ENCODE data around the gene FARS2. TPM values are rescaled to one million over a fixed set of nuclear protein-coding genes. Genes with fewer than 3 reads are reported as not detected.

The FARS2 gene
- polyA plus RNA-seq, 1 donor (not counting 4 experiments of a cell fraction or from before 2014, with no cell fraction given) = 21.3 TPM

DNA sequence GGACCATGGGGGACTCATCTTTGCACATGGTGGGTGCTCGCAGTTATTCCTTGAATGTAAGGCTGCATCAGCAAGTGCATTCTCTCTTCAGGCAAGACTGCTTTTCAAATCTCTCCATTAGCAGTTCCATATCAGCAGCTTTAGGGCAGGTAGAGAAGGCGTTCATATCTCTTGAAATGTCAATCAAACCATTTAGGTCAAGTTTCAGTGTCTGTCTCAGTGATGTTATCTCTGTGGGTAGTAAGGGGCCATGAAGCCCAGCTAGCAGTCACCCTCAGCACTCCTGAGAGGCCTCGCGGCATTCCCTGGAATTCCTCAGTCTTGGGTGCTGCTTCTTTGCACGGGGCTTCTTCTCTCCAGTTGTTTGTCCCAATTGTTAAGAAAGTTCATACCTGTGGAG, 24.2 kb downstream of the FARS2 start:
- Histone ChIP-seq H3K27me3 (ENCODE audit: control insufficient read depth, extremely low read depth, insufficient read depth, low read length) (no peaks in the 10 kb centered on the region), H3K79me2 (ENCODE audit: control insufficient read depth, insufficient read depth, low read length) (peaks cover 4% of the 10 kb centered on the region), H3K9me3 (ENCODE audit: control insufficient read depth, low read depth, low read length) (no peaks in the 10 kb centered on the region), H3K36me3 (ENCODE audit: control insufficient read depth in 2 of 2, extremely low read depth in 1 of 2, insufficient read depth in 2 of 2, low read length in 2 of 2) (no peaks in the 10 kb centered on the region), H2AFZ (ENCODE audit: control insufficient read depth, low read length) (no peak overlapping the region), H3K4me1 (ENCODE audit: control insufficient read depth, extremely low read depth, insufficient read depth, low read length) (peaks cover 4% of the 10 kb centered on the region), H3K9ac (ENCODE audit: control insufficient read depth, extremely low read depth, insufficient read depth, low read length) (no peak overlapping the region), H3K4me2 (ENCODE audit: control insufficient read depth, extremely low read depth, insufficient read depth, low read depth, low read length) (no peak overlapping the region), H3K9me1 (ENCODE audit: control insufficient read depth, extremely low read depth, insufficient read depth, low read length) (no peaks in the 10 kb centered on the region), H4K20me1 (ENCODE audit: control insufficient read depth, extremely low read depth, insufficient read depth, low read length) (peaks cover 11% of the 10 kb centered on the region), H3K4me3 (ENCODE audit: control insufficient read depth in 2 of 3, extremely low read depth in 1 of 3, insufficient read depth in 2 of 3, low read depth in 1 of 3, low read length in 3 of 3) (no peak overlapping the region), H3K27ac (ENCODE audit: control insufficient read depth, insufficient read depth, low read length) (no peak overlapping the region)
- dilution Hi-C loops (cut with MboI; ENCODE audit: extremely low pct_ligation_motif_present, low sequenced_read_pairs) = no loop called here
- FAIRE-seq (no peak), DNase-seq (ENCODE audit: low read depth, low spot score) (no peak)
- TF ChIP-seq, protein P1, sequence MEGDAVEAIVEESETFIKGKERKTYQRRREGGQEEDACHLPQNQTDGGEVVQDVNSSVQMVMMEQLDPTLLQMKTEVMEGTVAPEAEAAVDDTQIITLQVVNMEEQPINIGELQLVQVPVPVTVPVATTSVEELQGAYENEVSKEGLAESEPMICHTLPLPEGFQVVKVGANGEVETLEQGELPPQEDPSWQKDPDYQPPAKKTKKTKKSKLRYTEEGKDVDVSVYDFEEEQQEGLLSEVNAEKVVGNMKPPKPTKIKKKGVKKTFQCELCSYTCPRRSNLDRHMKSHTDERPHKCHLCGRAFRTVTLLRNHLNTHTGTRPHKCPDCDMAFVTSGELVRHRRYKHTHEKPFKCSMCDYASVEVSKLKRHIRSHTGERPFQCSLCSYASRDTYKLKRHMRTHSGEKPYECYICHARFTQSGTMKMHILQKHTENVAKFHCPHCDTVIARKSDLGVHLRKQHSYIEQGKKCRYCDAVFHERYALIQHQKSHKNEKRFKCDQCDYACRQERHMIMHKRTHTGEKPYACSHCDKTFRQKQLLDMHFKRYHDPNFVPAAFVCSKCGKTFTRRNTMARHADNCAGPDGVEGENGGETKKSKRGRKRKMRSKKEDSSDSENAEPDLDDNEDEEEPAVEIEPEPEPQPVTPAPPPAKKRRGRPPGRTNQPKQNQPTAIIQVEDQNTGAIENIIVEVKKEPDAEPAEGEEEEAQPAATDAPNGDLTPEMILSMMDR (optimal IDR thresholded peaks at IDR 0.05 in 1 of 3, IDR thresholded peaks at IDR 0.05 in 1 of 3, conservative IDR thresholded peaks at IDR 0.05 in 1 of 3; ENCODE audit: extremely low read depth in 1 of 3, insufficient read depth in 2 of 3, low read length in 3 of 3) = no peak
- TF ChIP-seq EZH2 (IDR thresholded peaks at IDR 0.05; ENCODE audit: low read length) = no peak

DNA sequence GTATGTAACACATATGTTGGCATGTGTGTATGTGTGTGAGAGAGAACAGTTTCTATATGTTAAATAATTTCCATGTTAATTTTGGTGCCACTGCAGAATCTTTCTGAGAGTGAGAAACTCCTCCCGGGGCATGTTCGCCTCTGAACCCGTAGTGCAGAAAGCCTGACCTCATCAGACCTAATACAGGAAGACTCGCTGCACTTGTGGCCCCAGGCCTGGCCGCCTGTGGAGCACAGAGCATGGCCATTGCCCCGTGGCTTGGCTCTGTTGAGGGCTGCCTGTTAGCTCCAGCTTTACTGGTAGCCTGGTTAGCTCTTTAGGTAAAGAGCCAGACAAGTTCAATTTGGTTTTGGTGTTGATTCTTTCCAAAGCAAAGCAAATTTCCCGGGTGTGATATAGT, 25.5 kb downstream of the FARS2 start:
- H3K27ac ChIP-seq (ENCODE audit: control insufficient read depth, insufficient read depth, low read length) = no peak overlapping the region
- dilution Hi-C loops (cut with MboI; ENCODE audit: extremely low pct_ligation_motif_present, low sequenced_read_pairs) = no loop called here
- no peak overlapping the region for H3K4me3 ChIP-seq (ENCODE audit: control insufficient read depth in 2 of 3, extremely low read depth in 1 of 3, insufficient read depth in 2 of 3, low read depth in 1 of 3, low read length in 3 of 3)
- peaks cover 11% of the 10 kb centered on the region for H4K20me1 ChIP-seq (ENCODE audit: control insufficient read depth, extremely low read depth, insufficient read depth, low read length)
- peaks cover 4% of the 10 kb centered on the region for H3K4me1 ChIP-seq (ENCODE audit: control insufficient read depth, extremely low read depth, insufficient read depth, low read length)
- no peak overlapping the region for H3K9ac ChIP-seq (ENCODE audit: control insufficient read depth, extremely low read depth, insufficient read depth, low read length)
- no peak overlapping the region for H3K4me2 ChIP-seq (ENCODE audit: control insufficient read depth, extremely low read depth, insufficient read depth, low read depth, low read length)
- peaks cover 4% of the 10 kb centered on the region for H3K79me2 ChIP-seq (ENCODE audit: control insufficient read depth, insufficient read depth, low read length)
- TF ChIP-seq EZH2 (IDR thresholded peaks at IDR 0.05; ENCODE audit: low read length) = no peak
- TF ChIP-seq, protein P1 (optimal IDR thresholded peaks at IDR 0.05 in 1 of 3, IDR thresholded peaks at IDR 0.05 in 1 of 3, conservative IDR thresholded peaks at IDR 0.05 in 1 of 3; ENCODE audit: extremely low read depth in 1 of 3, insufficient read depth in 2 of 3, low read length in 3 of 3) = no peak
- no peaks in the 10 kb centered on the region for H3K9me3 ChIP-seq (ENCODE audit: control insufficient read depth, low read depth, low read length)
- H2AFZ ChIP-seq (ENCODE audit: control insufficient read depth, low read length) = no peak overlapping the region
- DNase-seq (ENCODE audit: low read depth, low spot score) (no peak), FAIRE-seq (no peak)
- H3K27me3 ChIP-seq (ENCODE audit: control insufficient read depth, extremely low read depth, insufficient read depth, low read length) = no peaks in the 10 kb centered on the region
- H3K9me1 ChIP-seq (ENCODE audit: control insufficient read depth, extremely low read depth, insufficient read depth, low read length) = no peaks in the 10 kb centered on the region
- no peaks in the 10 kb centered on the region for H3K36me3 ChIP-seq (ENCODE audit: control insufficient read depth in 2 of 2, extremely low read depth in 1 of 2, insufficient read depth in 2 of 2, low read length in 2 of 2)
